Measurements from ENCODE around the gene OR2L2.

OR2L2 gene

DNA sequence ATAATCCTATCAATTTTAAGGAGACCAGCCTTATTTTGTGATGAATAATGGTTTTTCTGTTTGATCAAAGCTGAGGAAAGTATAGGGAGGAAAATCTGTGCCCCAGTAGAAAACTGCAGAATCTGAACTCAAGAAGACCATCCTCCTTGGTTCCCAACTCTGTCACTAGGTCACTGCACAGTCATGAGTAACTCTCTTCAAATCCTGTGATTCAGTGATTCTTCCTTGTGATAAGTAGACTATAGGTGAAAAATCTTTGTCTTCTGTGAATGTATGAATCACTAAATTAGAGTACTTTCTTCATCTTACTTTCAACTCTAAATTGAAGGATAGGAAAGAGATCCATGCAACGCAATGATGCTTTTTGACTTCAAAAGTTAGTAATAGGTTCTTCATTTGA is 29.7 kb upstream of the OR2L2 start:
- Histone ChIP-seq H3K4me1 (ENCODE audit: insufficient read depth, low read length, severe bottlenecking) (no peaks in the 10 kb centered on the region), H3K27ac (ENCODE audit: low read depth, low read length, poor library complexity, severe bottlenecking) (no peak overlapping the region)

DNA sequence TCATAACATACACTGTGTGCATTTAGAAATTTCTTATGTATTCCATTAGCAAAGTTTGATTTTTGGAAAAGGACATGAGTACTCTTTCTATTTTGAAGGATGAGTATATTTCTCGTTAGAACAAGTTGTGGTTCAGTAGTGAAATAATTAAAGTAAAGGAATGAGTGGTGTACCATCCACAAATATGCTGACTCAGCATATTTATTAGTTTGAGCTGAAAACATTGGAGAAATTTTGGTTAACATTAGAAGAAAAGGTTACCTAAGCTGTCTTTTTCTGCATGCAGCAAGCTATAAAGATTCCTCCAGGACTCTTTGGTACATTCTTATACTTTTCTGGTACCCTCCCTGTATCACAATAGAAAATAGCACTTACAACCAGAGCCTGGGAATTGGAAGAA is 22.1 kb upstream of the OR2L2 start:
- H2AFZ ChIP-seq (ENCODE audit: low read length), result no peak overlapping the region
- H3K27ac ChIP-seq (ENCODE audit: low read depth, low read length, poor library complexity, severe bottlenecking), result no peak overlapping the region
- no peaks in the 10 kb centered on the region for H3F3A ChIP-seq (ENCODE audit: insufficient read depth, low read length)
- no peak overlapping the region for H3K4me2 ChIP-seq (ENCODE audit: low read length)
- no peaks in the 10 kb centered on the region for H4K20me1 ChIP-seq (ENCODE audit: insufficient read depth, low read length)
- no peak overlapping the region for H3K4me3 ChIP-seq (ENCODE audit: low read depth, low read length, poor library complexity, severe bottlenecking)
- H3K9ac ChIP-seq (ENCODE audit: low read length), result no peak overlapping the region
- H3K27me3 ChIP-seq (ENCODE audit: insufficient read depth, low read length), result no peaks in the 10 kb centered on the region
- H3K79me2 ChIP-seq (ENCODE audit: insufficient read depth, low read length), result no peaks in the 10 kb centered on the region
- no peaks in the 10 kb centered on the region for H3K9me2 ChIP-seq (ENCODE audit: low read depth, low read length)
- no peak for TF ChIP-seq EZH2 (IDR thresholded peaks at IDR 0.05; ENCODE audit: borderline replicate concordance, low read length)
- TF ChIP-seq, protein P1, sequence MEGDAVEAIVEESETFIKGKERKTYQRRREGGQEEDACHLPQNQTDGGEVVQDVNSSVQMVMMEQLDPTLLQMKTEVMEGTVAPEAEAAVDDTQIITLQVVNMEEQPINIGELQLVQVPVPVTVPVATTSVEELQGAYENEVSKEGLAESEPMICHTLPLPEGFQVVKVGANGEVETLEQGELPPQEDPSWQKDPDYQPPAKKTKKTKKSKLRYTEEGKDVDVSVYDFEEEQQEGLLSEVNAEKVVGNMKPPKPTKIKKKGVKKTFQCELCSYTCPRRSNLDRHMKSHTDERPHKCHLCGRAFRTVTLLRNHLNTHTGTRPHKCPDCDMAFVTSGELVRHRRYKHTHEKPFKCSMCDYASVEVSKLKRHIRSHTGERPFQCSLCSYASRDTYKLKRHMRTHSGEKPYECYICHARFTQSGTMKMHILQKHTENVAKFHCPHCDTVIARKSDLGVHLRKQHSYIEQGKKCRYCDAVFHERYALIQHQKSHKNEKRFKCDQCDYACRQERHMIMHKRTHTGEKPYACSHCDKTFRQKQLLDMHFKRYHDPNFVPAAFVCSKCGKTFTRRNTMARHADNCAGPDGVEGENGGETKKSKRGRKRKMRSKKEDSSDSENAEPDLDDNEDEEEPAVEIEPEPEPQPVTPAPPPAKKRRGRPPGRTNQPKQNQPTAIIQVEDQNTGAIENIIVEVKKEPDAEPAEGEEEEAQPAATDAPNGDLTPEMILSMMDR (IDR thresholded peaks at IDR 0.05; ENCODE audit: low read length), result no peak
- no peaks in the 10 kb centered on the region for H3K36me3 ChIP-seq (ENCODE audit: insufficient read depth, low read length)
- peaks cover 2% of the 10 kb centered on the region; the same call in 1 of the 2 replicates for H3K9me3 ChIP-seq (ENCODE audit: low read length)
- no peaks in the 10 kb centered on the region for H3K4me1 ChIP-seq (ENCODE audit: insufficient read depth, low read length, severe bottlenecking)

More for the DNA sequence above, 29.7 kb upstream of the OR2L2 start:
- Histone ChIP-seq H3K36me3 (ENCODE audit: insufficient read depth, low read length) (no peaks in the 10 kb centered on the region), H3K4me3 (ENCODE audit: low read depth, low read length, poor library complexity, severe bottlenecking) (no peak overlapping the region), H3K9me3 (ENCODE audit: low read length) (no peaks in the 10 kb centered on the region), H3K9me2 (ENCODE audit: low read depth, low read length) (no peaks in the 10 kb centered on the region), H3K27me3 (ENCODE audit: insufficient read depth, low read length) (no peaks in the 10 kb centered on the region), H3K4me2 (ENCODE audit: low read length) (no peak overlapping the region), H4K20me1 (ENCODE audit: insufficient read depth, low read length) (no peaks in the 10 kb centered on the region), H2AFZ (ENCODE audit: low read length) (no peak overlapping the region), H3K79me2 (ENCODE audit: insufficient read depth, low read length) (no peaks in the 10 kb centered on the region), H3F3A (ENCODE audit: insufficient read depth, low read length) (no peaks in the 10 kb centered on the region), H3K9ac (ENCODE audit: low read length) (no peak overlapping the region)
- no peak for TF ChIP-seq EZH2 (IDR thresholded peaks at IDR 0.05; ENCODE audit: borderline replicate concordance, low read length)
- TF ChIP-seq, protein P1 (IDR thresholded peaks at IDR 0.05; ENCODE audit: low read length), result no peak

DNA sequence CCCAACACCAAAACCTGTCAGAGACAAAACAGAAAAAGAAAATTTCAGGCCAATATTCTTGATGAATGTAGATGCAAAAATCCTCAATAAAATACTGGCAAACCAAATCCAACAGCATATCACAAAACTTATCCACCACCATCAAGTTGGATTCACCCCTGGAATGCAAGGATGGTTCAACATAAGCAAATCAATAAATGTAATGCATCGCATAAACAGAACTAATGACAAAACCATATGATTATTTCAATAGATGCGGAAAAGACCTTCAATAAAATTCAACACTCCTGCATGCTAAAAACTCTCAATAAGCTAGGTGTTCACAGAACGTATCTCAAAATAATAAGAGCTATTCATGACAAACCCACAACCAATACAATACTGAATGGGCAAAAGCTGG is 20.2 kb upstream of the OR2L2 start:
- peaks cover 2% of the 10 kb centered on the region; the same call in 1 of the 2 replicates for H3K9me3 ChIP-seq (ENCODE audit: low read length)

More for the DNA sequence above, 20.2 kb upstream of the OR2L2 start:
- Histone ChIP-seq H3K79me2 (ENCODE audit: insufficient read depth, low read length) (no peaks in the 10 kb centered on the region), H2AFZ (ENCODE audit: low read length) (no peak overlapping the region), H3K4me2 (ENCODE audit: low read length) (no peak overlapping the region), H3K4me1 (ENCODE audit: insufficient read depth, low read length, severe bottlenecking) (no peaks in the 10 kb centered on the region), H3K27me3 (ENCODE audit: insufficient read depth, low read length) (no peaks in the 10 kb centered on the region), H3K9ac (ENCODE audit: low read length) (no peak overlapping the region), H3K9me2 (ENCODE audit: low read depth, low read length) (no peaks in the 10 kb centered on the region), H3K27ac (ENCODE audit: low read depth, low read length, poor library complexity, severe bottlenecking) (no peak overlapping the region), H3F3A (ENCODE audit: insufficient read depth, low read length) (no peaks in the 10 kb centered on the region), H3K4me3 (ENCODE audit: low read depth, low read length, poor library complexity, severe bottlenecking) (no peak overlapping the region), H3K36me3 (ENCODE audit: insufficient read depth, low read length) (no peaks in the 10 kb centered on the region), H4K20me1 (ENCODE audit: insufficient read depth, low read length) (no peaks in the 10 kb centered on the region)
- TF ChIP-seq, protein P1 (IDR thresholded peaks at IDR 0.05; ENCODE audit: low read length), result no peak
- TF ChIP-seq EZH2 (IDR thresholded peaks at IDR 0.05; ENCODE audit: borderline replicate concordance, low read length), result no peak
